Measurements from ENCODE around the gene MYOM3. TPM values are rescaled to one million over a fixed set of nuclear protein-coding genes. Genes with fewer than 3 reads are reported as not detected.
A peak's percentile ranks its signal among the peaks of the same experiment; 100 is the strongest.

The MYOM3 gene
- total and polyA plus RNA-seq, 4 donors = 0.09 to 0.55 (median 0.11) TPM

GRCh38 chr1:24097663-24098062, 14.3 kb downstream of the MYOM3 start:
- Histone ChIP-seq H3K4me1 (ENCODE audit: control insufficient read depth in 5 of 5, insufficient read depth in 5 of 5, low read length in 5 of 5) (no peaks in the 10 kb centered on the region), H3K27me3 (ENCODE audit: control insufficient read depth in 3 of 3, insufficient read depth in 3 of 3, low read length in 2 of 3) (no peaks in the 10 kb centered on the region), H3K4me3 (no peak overlapping the region), H3K27ac (ENCODE audit: low read depth in 1 of 2, low read length in 1 of 2) (no peak overlapping the region), H3K9me3 (ENCODE audit: control insufficient read depth in 4 of 4, insufficient read depth in 3 of 4, low read length in 3 of 4) (peaks cover 0 to 2% (median 0%) of the 10 kb centered on the region in 4 donors), H3K36me3 (ENCODE audit: control insufficient read depth in 4 of 4, insufficient read depth in 4 of 4, low read length in 4 of 4) (no peaks in the 10 kb centered on the region), H3K9ac (ENCODE audit: insufficient read depth in 1 of 2, low read length in 2 of 2) (no peak overlapping the region)
- 92 to 95% methylated on average over 11 of the region's 11 CpGs for WGBS, 2 donors
- TF ChIP-seq CTCF (IDR thresholded peaks at IDR 0.05; ENCODE audit: control extremely low read depth, extremely low read depth) = no peak
- ATAC-seq (ENCODE audit: insufficient read depth, low FRiP score) (no peak), DNase-seq (no peak)

- Histone ChIP-seq H3K4me1 (ENCODE audit: control insufficient read depth in 5 of 5, insufficient read depth in 5 of 5, low read length in 5 of 5) (no peaks in the 10 kb centered on the region), H3K27me3 (ENCODE audit: control insufficient read depth in 3 of 3, insufficient read depth in 3 of 3, low read length in 2 of 3) (no peaks in the 10 kb centered on the region), H3K9me3 (ENCODE audit: control insufficient read depth in 4 of 4, insufficient read depth in 3 of 4, low read length in 3 of 4) (peaks cover 0 to 2% (median 0%) of the 10 kb centered on the region in 4 donors), H3K36me3 (ENCODE audit: control insufficient read depth in 4 of 4, insufficient read depth in 4 of 4, low read length in 4 of 4) (no peaks in the 10 kb centered on the region), H3K27ac (ENCODE audit: low read depth in 1 of 2, low read length in 1 of 2) (peak overlapping the region in 1 of 2 donors; percentile 81), H3K4me3 (no peak overlapping the region), H3K9ac (ENCODE audit: insufficient read depth in 1 of 2, low read length in 2 of 2) (no peak overlapping the region)
- WGBS, 2 donors = 84 to 91% methylated on average over 5 of the region's 5 CpGs
- DNase-seq = no peak
- TF ChIP-seq CTCF (IDR thresholded peaks at IDR 0.05; ENCODE audit: control extremely low read depth, extremely low read depth) = no peak
- ATAC-seq (ENCODE audit: insufficient read depth, low FRiP score) = no peak
These were observed 15.2 kb downstream of the MYOM3 start for GRCh38 chr1:24096739-24097103.

GRCh38 chr1:24096009-24096738, 15.8 kb downstream of the MYOM3 start:
- Histone ChIP-seq H3K36me3 (ENCODE audit: control insufficient read depth in 4 of 4, insufficient read depth in 4 of 4, low read length in 4 of 4) (no peaks in the 10 kb centered on the region), H3K4me3 (no peak overlapping the region), H3K9ac (ENCODE audit: insufficient read depth in 1 of 2, low read length in 2 of 2) (no peak overlapping the region), H3K9me3 (ENCODE audit: control insufficient read depth in 4 of 4, insufficient read depth in 3 of 4, low read length in 3 of 4) (peaks cover 0 to 2% (median 0%) of the 10 kb centered on the region in 4 donors), H3K27me3 (ENCODE audit: control insufficient read depth in 3 of 3, insufficient read depth in 3 of 3, low read length in 2 of 3) (no peaks in the 10 kb centered on the region), H3K27ac (ENCODE audit: low read depth in 1 of 2, low read length in 1 of 2) (peak overlapping the region in 1 of 2 donors; percentile 81), H3K4me1 (ENCODE audit: control insufficient read depth in 5 of 5, insufficient read depth in 5 of 5, low read length in 5 of 5) (no peaks in the 10 kb centered on the region)
- 88 to 94% methylated on average over 8 of the region's 8 CpGs for WGBS, 2 donors
- no peak for TF ChIP-seq CTCF (IDR thresholded peaks at IDR 0.05; ENCODE audit: control extremely low read depth, extremely low read depth)
- DNase-seq (no peak), ATAC-seq (ENCODE audit: insufficient read depth, low FRiP score) (no peak)
